CD14-positive monocyte (primary cell): Measurements from ENCODE around the gene PHAF1. TPM values are rescaled to one million over a fixed set of nuclear protein-coding genes. Genes with fewer than 3 reads are reported as not detected.

Source experiments
- DNase-seq, 3 donors: peaks; one replicate each; pipeline ENCODE4 v3.0.0-alpha.2; 2011 to 2022
- H2AFZ ChIP-seq: 2 replicates; pipeline ENCODE4 v1.6.0; 2012; ENCODE audit warnings: mild to moderate bottlenecking, low read depth, low read length, inconsistent platforms; ENCODE audit not compliant: insufficient read depth, poor library complexity, severe bottlenecking
- H3K27ac ChIP-seq, 2 donors: 1 replicate in 1 of 2; 2 replicates in 1 of 2; pipeline ENCODE4 v1.5.1; 2012 to 2013; ENCODE audit warnings: low read length in 2 of 2, control low read depth in 1 of 2, inconsistent platforms in 1 of 2, low read depth in 1 of 2, mild to moderate bottlenecking in 1 of 2
- H3K27me3 ChIP-seq, 2 donors: one replicate each; pipeline versions ENCODE4 v1.6.0 to v1.6.1; 2011 to 2013; ENCODE audit warnings: low read length in 2 of 2; ENCODE audit not compliant: control insufficient read depth in 2 of 2, insufficient read depth in 2 of 2
- H3K36me3 ChIP-seq, 2 donors: replicated peaks in 1 of 2; 1 replicate in 1 of 2; 2 replicates in 1 of 2; pipeline versions ENCODE4 v1.5.1 to v1.6.1; 2012 to 2013; ENCODE audit warnings: low read length in 2 of 2, control low read depth in 1 of 2, inconsistent platforms in 1 of 2, mild to moderate bottlenecking in 1 of 2; ENCODE audit not compliant: insufficient read depth in 2 of 2, control insufficient read depth in 1 of 2
- H3K4me1 ChIP-seq, 2 donors: 1 replicate in 1 of 2; 2 replicates in 1 of 2; pipeline versions ENCODE4 v1.5.1 to v1.6.1; 2012 to 2013; ENCODE audit warnings: low read length in 2 of 2, control low read depth in 1 of 2, inconsistent platforms in 1 of 2, mild to moderate bottlenecking in 1 of 2, moderate library complexity in 1 of 2; ENCODE audit not compliant: insufficient read depth in 2 of 2, control insufficient read depth in 1 of 2
- H3K4me2 ChIP-seq: replicated peaks from 2 replicates; pipeline ENCODE3; 2012; ENCODE audit warnings: low read length, moderate library complexity, mild to moderate bottlenecking; ENCODE audit not compliant: poor library complexity, severe bottlenecking; ENCODE audit errors: extremely low read depth
- H3K4me3 ChIP-seq, 3 experiments: fragments of 200-600 bp in 1 of 3; sonication (generic) in 1 of 3; replicated peaks in 1 of 3; 1 replicate in 2 of 3; 2 replicates in 1 of 3; pipeline ENCODE4 v1.5.1; 2011 to 2013; ENCODE audit warnings: low read length in 3 of 3, mild to moderate bottlenecking in 3 of 3, control low read depth in 2 of 3, low read depth in 2 of 3, inconsistent platforms in 1 of 3, moderate library complexity in 1 of 3
- H3K79me2 ChIP-seq: 2 replicates; pipeline ENCODE4 v1.6.0; 2012; ENCODE audit warnings: mild to moderate bottlenecking, control low read depth, inconsistent platforms, low read length, moderate library complexity; ENCODE audit not compliant: insufficient read depth
- H3K9ac ChIP-seq: 2 replicates; pipeline ENCODE4 v1.6.0; 2017; ENCODE audit warnings: low read length, mild to moderate bottlenecking; ENCODE audit not compliant: insufficient read depth, poor library complexity, severe bottlenecking
- H3K9me3 ChIP-seq, 2 donors: replicated peaks in 1 of 2; 1 replicate in 1 of 2; 2 replicates in 1 of 2; pipeline versions ENCODE4 v1.5.1 to v1.6.1; 2012 to 2013; ENCODE audit warnings: low read length in 2 of 2, control low read depth in 1 of 2; ENCODE audit not compliant: control insufficient read depth in 1 of 2, insufficient read depth in 1 of 2
- H4K20me1 ChIP-seq: 2 replicates; pipeline ENCODE4 v1.6.0; 2012; ENCODE audit warnings: mild to moderate bottlenecking, low read length, control low read depth, moderate library complexity; ENCODE audit not compliant: insufficient read depth
- H3K27ac Mint-ChIP-seq, 7 donors: one replicate each; pipeline ENCODE4 v1.8.0; 2020; ENCODE audit warnings: mild to moderate bottlenecking in 7 of 7, mixed read lengths in 7 of 7, moderate library complexity in 6 of 7, inconsistent platforms in 2 of 7
- H3K27me3 Mint-ChIP-seq, 3 donors: one replicate each; pipeline ENCODE4 v1.8.0; 2021 to 2022; ENCODE audit warnings: low read depth in 3 of 3, mild to moderate bottlenecking in 3 of 3, mixed read lengths in 3 of 3, moderate library complexity in 3 of 3, inconsistent platforms in 1 of 3
- H3K36me3 Mint-ChIP-seq, 2 donors: one replicate each; pipeline ENCODE4 v1.8.0; 2020; ENCODE audit warnings: mixed read lengths in 2 of 2, inconsistent platforms in 1 of 2, mild to moderate bottlenecking in 1 of 2
- H3K4me1 Mint-ChIP-seq: one replicate; pipeline ENCODE4 v1.8.0; 2020; ENCODE audit warnings: mild to moderate bottlenecking, mixed read lengths
- H3K4me3 Mint-ChIP-seq, 2 donors: one replicate each; pipeline ENCODE4 v1.8.0; 2020; ENCODE audit warnings: mild to moderate bottlenecking in 2 of 2, mixed read lengths in 2 of 2, moderate library complexity in 1 of 2
- H3K9me3 Mint-ChIP-seq, 7 donors: one replicate each; pipeline ENCODE4 v1.8.0; 2020 to 2022; ENCODE audit warnings: mixed read lengths in 7 of 7, mild to moderate bottlenecking in 6 of 7, moderate library complexity in 6 of 7, inconsistent platforms in 2 of 7
- WGBS: methylation state at CpG from one replicate; pipeline ENCODE4 v1.1.5; 2013; ENCODE audit warnings: missing lambda C conversion rate; ENCODE audit not compliant: insufficient coverage; 5-methylcytosine and 5-hydroxymethylcytosine counted together
- intact Hi-C, 2 donors: fragments of 100-400 bp; cut with micrococcal nuclease; formaldehyde crosslinking; loops; one replicate each; pipeline versions ENCODE4 v1.15.0 to v1.15.1; 2023
- polyA minus RNA-seq: library from RNA; depleted of rRNA, polyadenylated mRNA; stranded (reverse); fragments of >200 nt; gene quantifications from 2 replicates; pipeline ENCODE4 v1.2.3, GENCODE V29; 2012
- polyA plus RNA-seq, 3 donors: library from polyadenylated mRNA; depleted of rRNA in 1 of 3; unstranded in 2 of 3; stranded (reverse) in 1 of 3; fragments of 300-500 nt in 2 of 3; fragments of >200 nt in 1 of 3; fragmentation: Illumina TruSeq in 2 of 3; gene quantifications; 1 replicate in 2 of 3; 2 replicates in 1 of 3; pipeline ENCODE4 v1.2.3, GENCODE V29; 2012 to 2021
- total RNA-seq, 12 experiments: library from RNA in 1 of 12; stranded (reverse) in 1 of 12; fragments of 120-200 nt in 1 of 12; gene quantifications; one replicate each; pipeline ENCODE4 v1.2.4 and lab custom pipeline; 2013 to 2026; ENCODE audit warnings: mixed read lengths in 6 of 12, inconsistent platforms in 1 of 12
- TF ChIP-seq, protein P1 (sequence below): fragments of 200-600 bp; IDR thresholded peaks from one replicate; pipeline ENCODE4 v1.8.0; 2022; ENCODE audit warnings: antibody characterized with exemption, mild to moderate bottlenecking

The PHAF1 gene
- total RNA-seq (2013), result 35.3 TPM
- polyA plus RNA-seq (10 to 100 TPM; 18.8 to 68.2 (median 26.5) TPM), polyA minus RNA-seq (44.9 and 55.4 TPM in 2 replicates), total RNA-seq (lab: John Stamatoyannopoulos, UW) (16.3 to 129 (median 75.0) reads per million in 11 experiments)

DNA sequence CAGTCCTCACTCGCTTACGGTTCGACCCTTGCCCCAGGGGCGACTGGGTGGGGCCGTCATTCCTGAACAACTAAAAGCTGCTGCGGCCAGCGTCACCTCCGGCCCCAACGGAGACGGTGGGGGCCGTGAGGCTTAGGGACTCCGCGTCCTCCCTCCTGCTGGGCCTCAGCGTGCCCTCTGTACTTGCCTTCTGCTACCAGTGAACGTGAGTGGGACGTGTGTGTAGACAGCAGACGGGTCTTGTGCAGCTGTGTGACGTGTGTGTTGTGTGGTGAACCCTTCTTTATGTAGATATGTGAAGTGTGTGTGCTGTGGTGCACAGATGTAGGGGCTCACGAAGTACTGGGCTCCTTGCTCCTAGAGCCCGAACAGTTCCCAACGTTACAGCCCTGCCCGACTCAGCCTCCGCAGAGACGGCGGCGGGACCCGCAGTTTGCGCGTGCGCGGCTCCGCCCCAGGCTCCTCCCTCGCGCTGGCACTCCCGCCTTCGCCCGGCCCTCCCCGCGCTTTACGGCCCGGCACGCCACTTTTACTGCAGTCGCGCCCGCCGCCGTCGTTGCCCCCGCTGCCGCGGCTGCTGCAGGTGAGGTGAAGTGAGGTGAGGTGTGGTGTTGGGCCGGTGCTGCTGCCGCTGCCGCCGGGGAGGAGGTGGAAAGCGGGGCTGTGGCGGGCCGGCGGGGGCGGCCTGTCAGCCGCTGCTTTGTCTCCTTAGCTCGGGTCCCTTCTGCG lies at the start of gene PHAF1:
TSS of gene PHAF1 (plus strand) at position 535 of the 729 bp plus-strand sequence. CDS start 235 bp downstream, outside the sequence.
- Histone ChIP-seq H4K20me1 (peaks cover 39% of the 10 kb centered on the region), H3K9me3 (no peaks in the 10 kb centered on the region), H2AFZ (peak within 1 kb of the TSS; percentile 85), H3K27ac (peak within 1 kb of the TSS; percentile 98 to 99), H3K4me3 (peak within 1 kb of the TSS; percentile 84 to 99 (median 99)), H3K36me3 (peaks cover 0 to 20% of the 10 kb centered on the region in 2 donors), H3K4me1 (peaks cover 54 to 59% of the 10 kb centered on the region in 2 donors), H3K4me2 (peak within 1 kb of the TSS; percentile 88), H3K79me2 (peaks cover 48% of the 10 kb centered on the region), H3K9ac (peak within 1 kb of the TSS; percentile 96), H3K27me3 (no peaks in the 10 kb centered on the region)
- DNase-seq, result peak; percentile 84 to 88 (median 86)
- intact Hi-C loops, result loop anchor here in 1 of 2 donors (10.0 kb wide), 1 partner anchor 85 kb away; the partner anchor contains the start of gene CBFB
- WGBS, result 4% methylated on average over 53 of the region's 63 CpGs
- Mint-ChIP-seq H3K27ac (peak within 1 kb of the TSS; percentile 98 to 100 (median 99)), H3K4me3 (peak within 1 kb of the TSS; percentile 100), H3K4me1 (peaks cover 62% of the 10 kb centered on the region), H3K27me3 (no peaks in the 10 kb centered on the region), H3K36me3 (peaks cover 22 to 30% of the 10 kb centered on the region in 2 donors), H3K9me3 (peaks cover 0 to 1% (median 0%) of the 10 kb centered on the region in 7 donors)
- TF ChIP-seq, protein P1, sequence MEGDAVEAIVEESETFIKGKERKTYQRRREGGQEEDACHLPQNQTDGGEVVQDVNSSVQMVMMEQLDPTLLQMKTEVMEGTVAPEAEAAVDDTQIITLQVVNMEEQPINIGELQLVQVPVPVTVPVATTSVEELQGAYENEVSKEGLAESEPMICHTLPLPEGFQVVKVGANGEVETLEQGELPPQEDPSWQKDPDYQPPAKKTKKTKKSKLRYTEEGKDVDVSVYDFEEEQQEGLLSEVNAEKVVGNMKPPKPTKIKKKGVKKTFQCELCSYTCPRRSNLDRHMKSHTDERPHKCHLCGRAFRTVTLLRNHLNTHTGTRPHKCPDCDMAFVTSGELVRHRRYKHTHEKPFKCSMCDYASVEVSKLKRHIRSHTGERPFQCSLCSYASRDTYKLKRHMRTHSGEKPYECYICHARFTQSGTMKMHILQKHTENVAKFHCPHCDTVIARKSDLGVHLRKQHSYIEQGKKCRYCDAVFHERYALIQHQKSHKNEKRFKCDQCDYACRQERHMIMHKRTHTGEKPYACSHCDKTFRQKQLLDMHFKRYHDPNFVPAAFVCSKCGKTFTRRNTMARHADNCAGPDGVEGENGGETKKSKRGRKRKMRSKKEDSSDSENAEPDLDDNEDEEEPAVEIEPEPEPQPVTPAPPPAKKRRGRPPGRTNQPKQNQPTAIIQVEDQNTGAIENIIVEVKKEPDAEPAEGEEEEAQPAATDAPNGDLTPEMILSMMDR, result no peak

GRCh38 chr16:67063008-67063407 lies 46.7 kb upstream of the PHAF1 start:
- H3K9ac ChIP-seq, result no peak overlapping the region
- H3K27ac Mint-ChIP-seq, result no peak overlapping the region
- DNase-seq, result no peak
- TF ChIP-seq, protein P1, result no peak
- peaks cover 12 to 47% of the 10 kb centered on the region in 2 donors for H3K36me3 ChIP-seq
- peaks cover 27 to 43% of the 10 kb centered on the region in 2 donors for H3K36me3 Mint-ChIP-seq
- intact Hi-C loops, result no loop called here
- peaks cover 85% of the 10 kb centered on the region for H3K79me2 ChIP-seq
- no peak overlapping the region for H3K4me3 ChIP-seq
- H3K9me3 ChIP-seq, result no peaks in the 10 kb centered on the region
- H3K4me2 ChIP-seq, result no peak overlapping the region
- peaks cover 13% of the 10 kb centered on the region for H3K4me1 Mint-ChIP-seq
- H3K27ac ChIP-seq, result no peak overlapping the region
- no peaks in the 10 kb centered on the region for H3K9me3 Mint-ChIP-seq
- H3K4me1 ChIP-seq, result no peaks in the 10 kb centered on the region
- H2AFZ ChIP-seq, result no peak overlapping the region
- no peaks in the 10 kb centered on the region for H3K27me3 ChIP-seq
- H3K4me3 Mint-ChIP-seq, result no peak overlapping the region
- peaks cover 70% of the 10 kb centered on the region for H4K20me1 ChIP-seq
- H3K27me3 Mint-ChIP-seq, result no peaks in the 10 kb centered on the region
- WGBS, result 0% methylated on average over 1 of the region's 2 CpGs
